WTC11 (cell line): ENCODE measurements around the gene MAGOHB. TPM values are rescaled to one million over a fixed set of nuclear protein-coding genes. Genes with fewer than 3 reads are reported as not detected.

Source experiments
- ATAC-seq: fragments of 200-7000 bp; cut with Tn5 transposase; 2 replicates; pipeline ENCODE4 v1.10.0; 2021; ENCODE audit warnings: mild to moderate bottlenecking, moderate library complexity
- CTCF ChIA-PET: fragments of 300-600 bp; sonication (Branson Sonifier 250); formaldehyde crosslinking; loops from one replicate; lab custom pipeline; 2021; ENCODE audit warnings: antibody characterized with exemption; lab: Charles Lee
- POLR2A ChIA-PET: fragments of 350-600 bp; sonication (Branson Sonifier 250); formaldehyde crosslinking; loops from one replicate; lab custom pipeline; 2021; ENCODE audit warnings: antibody characterized with exemption; lab: Charles Lee
- DNase-seq: peaks from one replicate; pipeline ENCODE4 v3.0.0; 2021; ENCODE audit warnings: low spot score
- H3K27ac Mint-ChIP-seq: 2 replicates; pipeline ENCODE4 v1.8.0; 2021; ENCODE audit warnings: mixed read lengths
- H3K27me3 Mint-ChIP-seq: 2 replicates; pipeline ENCODE4 v1.8.0; 2021; ENCODE audit warnings: low read depth, mild to moderate bottlenecking, moderate library complexity, mixed read lengths
- H3K36me3 Mint-ChIP-seq: 2 replicates; pipeline ENCODE4 v1.8.0; 2021; ENCODE audit warnings: mixed read lengths
- H3K4me1 Mint-ChIP-seq: 2 replicates; pipeline ENCODE4 v1.8.0; 2022; ENCODE audit warnings: mixed read lengths
- H3K4me3 Mint-ChIP-seq: 2 replicates; pipeline ENCODE4 v1.8.0; 2021; ENCODE audit warnings: mild to moderate bottlenecking, moderate library complexity, mixed read lengths
- H3K9me3 Mint-ChIP-seq: 2 replicates; pipeline ENCODE4 v1.8.0; 2021; ENCODE audit warnings: mixed read lengths
- ATF2 ChIP-seq: sonication (generic); formaldehyde crosslinking; IDR thresholded peaks from 2 replicates; pipeline ENCODE4 v1.8.1; 2022; ENCODE audit warnings: low read depth, missing genetic modification reagents, borderline replicate concordance
- EMX1 ChIP-seq: fragments of 250-450 bp; sonication (Bioruptor Pico); IDR thresholded peaks from 2 replicates; pipeline ENCODE4 v1.8.0; 2021; ENCODE audit warnings: mild to moderate bottlenecking
- ETV6 ChIP-seq: sonication (generic); formaldehyde crosslinking; IDR thresholded peaks from 2 replicates; pipeline ENCODE4 v1.8.1; 2022; ENCODE audit warnings: mild to moderate bottlenecking, missing genetic modification reagents
- FOXP1 ChIP-seq: sonication (generic); formaldehyde crosslinking; IDR thresholded peaks from 2 replicates; pipeline ENCODE4 v1.8.0; 2022; ENCODE audit warnings: missing genetic modification reagents, mild to moderate bottlenecking, moderate library complexity, borderline replicate concordance
- OVOL2 ChIP-seq: fragments of 250-450 bp; sonication (Bioruptor Pico); IDR thresholded peaks from 2 replicates; pipeline ENCODE4 v1.9.0; 2021; ENCODE audit warnings: mild to moderate bottlenecking, borderline replicate concordance
- TCF7 ChIP-seq: sonication (generic); formaldehyde crosslinking; IDR thresholded peaks from 2 replicates; pipeline ENCODE4 v1.8.0; 2022; ENCODE audit warnings: mild to moderate bottlenecking, low read depth, missing genetic modification reagents, moderate library complexity
- total RNA-seq: library from RNA; stranded (reverse); gene quantifications from 3 replicates; pipeline ENCODE4 v1.2.3, GENCODE V29; 2021
- TF ChIP-seq, protein P1 (sequence below): sonication (generic); formaldehyde crosslinking; IDR thresholded peaks from 2 replicates; pipeline ENCODE4 v1.8.1; 2023; ENCODE audit warnings: mild to moderate bottlenecking, missing genetic modification reagents, moderate library complexity
- TF ChIP-seq, protein P2 (sequence below): sonication (generic); formaldehyde crosslinking; IDR thresholded peaks from 2 replicates; pipeline ENCODE4 v1.8.1; 2022; ENCODE audit warnings: mild to moderate bottlenecking, missing genetic modification reagents, moderate library complexity, borderline replicate concordance
- TF ChIP-seq, protein P3 (sequence below): fragments of 250-450 bp; sonication (Bioruptor Pico); IDR thresholded peaks from 2 replicates; pipeline ENCODE4 v1.9.0; 2021; ENCODE audit warnings: mild to moderate bottlenecking, borderline replicate concordance
- TF ChIP-seq, protein P4 (sequence below): fragments of 250-450 bp; sonication (Bioruptor Pico); IDR thresholded peaks from 2 replicates; pipeline ENCODE4 v1.9.0; 2021; ENCODE audit warnings: moderate library complexity, mild to moderate bottlenecking, inconsistent platforms, borderline replicate concordance
- TF ChIP-seq, protein P5 (sequence below): sonication (generic); formaldehyde crosslinking; IDR thresholded peaks from 2 replicates; pipeline ENCODE4 v1.8.0; 2023; ENCODE audit warnings: missing genetic modification reagents, mild to moderate bottlenecking, borderline replicate concordance
- TF ChIP-seq, protein P6 (sequence below): sonication (generic); formaldehyde crosslinking; IDR thresholded peaks from 2 replicates; pipeline ENCODE4 v1.8.1; 2022; ENCODE audit warnings: mild to moderate bottlenecking, moderate library complexity, missing genetic modification reagents
- TF ChIP-seq, protein P7 (sequence below): fragments of 250-450 bp; sonication (Bioruptor Pico); conservative IDR thresholded peaks from 2 replicates; pipeline ENCODE4 v1.9.0; 2021; ENCODE audit warnings: mild to moderate bottlenecking
- TF ChIP-seq, protein P8 (sequence below): sonication (generic); formaldehyde crosslinking; IDR thresholded peaks from 2 replicates; pipeline ENCODE4 v1.8.1; 2023; ENCODE audit warnings: mild to moderate bottlenecking, missing genetic modification reagents, borderline replicate concordance

MAGOHB gene
- total RNA-seq, 1 experiment from 2014 or later = 36.1 TPM

DNA sequence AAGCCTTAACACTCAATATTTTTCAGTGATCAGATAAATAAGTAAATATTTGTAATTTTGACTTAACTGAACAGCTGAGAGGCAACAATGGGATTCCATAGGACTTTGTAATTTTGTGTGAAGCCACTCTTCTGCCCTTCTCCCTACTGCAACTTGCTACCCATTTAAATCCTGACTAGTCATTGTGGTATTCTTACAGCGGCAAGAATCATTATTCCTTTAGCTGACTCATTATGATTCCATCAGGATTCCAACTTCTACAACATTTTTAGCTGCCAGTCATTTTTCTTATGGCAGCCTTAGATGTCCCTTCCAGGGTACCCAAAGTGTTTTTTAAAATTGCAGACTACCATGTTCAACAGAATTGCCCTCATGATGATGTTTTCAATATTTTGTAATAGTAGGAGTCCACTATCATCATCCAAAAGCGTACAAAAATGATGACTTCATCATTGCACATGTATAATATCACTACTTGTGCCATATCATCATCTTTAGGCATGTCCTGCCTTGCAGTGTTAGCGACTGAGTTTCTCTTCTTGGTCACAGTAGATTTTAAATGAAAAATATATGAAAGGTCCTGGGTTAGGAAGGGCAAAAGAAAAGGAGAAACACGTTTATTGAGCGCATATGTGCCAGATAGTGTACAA, 5.1 kb upstream of the MAGOHB start:
- Mint-ChIP-seq H3K4me3 (no peak overlapping the region), H3K9me3 (no peaks in the 10 kb centered on the region; the same call in 1 of the 2 replicates), H3K4me1 (peaks cover 2% of the 10 kb centered on the region), H3K27ac (no peak overlapping the region), H3K36me3 (no peaks in the 10 kb centered on the region), H3K27me3 (no peaks in the 10 kb centered on the region)
- ATAC-seq (no peak), DNase-seq (no peak)
- ChIA-PET CTCF (interaction anchor here (0.7 kb wide), 2 partner anchors 11 to 15 kb away, joined by 3 read pairs; no protein-coding TSS in a partner anchor), POLR2A (interaction anchor here (0.6 kb wide), 1 partner anchor 100 kb away, joined by 3 read pairs; no protein-coding TSS in a partner anchor)
- TF ChIP-seq, protein P1, sequence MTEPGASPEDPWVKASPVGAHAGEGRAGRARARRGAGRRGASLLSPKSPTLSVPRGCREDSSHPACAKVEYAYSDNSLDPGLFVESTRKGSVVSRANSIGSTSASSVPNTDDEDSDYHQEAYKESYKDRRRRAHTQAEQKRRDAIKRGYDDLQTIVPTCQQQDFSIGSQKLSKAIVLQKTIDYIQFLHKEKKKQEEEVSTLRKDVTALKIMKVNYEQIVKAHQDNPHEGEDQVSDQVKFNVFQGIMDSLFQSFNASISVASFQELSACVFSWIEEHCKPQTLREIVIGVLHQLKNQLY (CRISPR knock-in tag) = no peak
- TF ChIP-seq, protein P2, sequence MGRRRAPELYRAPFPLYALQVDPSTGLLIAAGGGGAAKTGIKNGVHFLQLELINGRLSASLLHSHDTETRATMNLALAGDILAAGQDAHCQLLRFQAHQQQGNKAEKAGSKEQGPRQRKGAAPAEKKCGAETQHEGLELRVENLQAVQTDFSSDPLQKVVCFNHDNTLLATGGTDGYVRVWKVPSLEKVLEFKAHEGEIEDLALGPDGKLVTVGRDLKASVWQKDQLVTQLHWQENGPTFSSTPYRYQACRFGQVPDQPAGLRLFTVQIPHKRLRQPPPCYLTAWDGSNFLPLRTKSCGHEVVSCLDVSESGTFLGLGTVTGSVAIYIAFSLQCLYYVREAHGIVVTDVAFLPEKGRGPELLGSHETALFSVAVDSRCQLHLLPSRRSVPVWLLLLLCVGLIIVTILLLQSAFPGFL = no peak
- TF ChIP-seq, protein P3, sequence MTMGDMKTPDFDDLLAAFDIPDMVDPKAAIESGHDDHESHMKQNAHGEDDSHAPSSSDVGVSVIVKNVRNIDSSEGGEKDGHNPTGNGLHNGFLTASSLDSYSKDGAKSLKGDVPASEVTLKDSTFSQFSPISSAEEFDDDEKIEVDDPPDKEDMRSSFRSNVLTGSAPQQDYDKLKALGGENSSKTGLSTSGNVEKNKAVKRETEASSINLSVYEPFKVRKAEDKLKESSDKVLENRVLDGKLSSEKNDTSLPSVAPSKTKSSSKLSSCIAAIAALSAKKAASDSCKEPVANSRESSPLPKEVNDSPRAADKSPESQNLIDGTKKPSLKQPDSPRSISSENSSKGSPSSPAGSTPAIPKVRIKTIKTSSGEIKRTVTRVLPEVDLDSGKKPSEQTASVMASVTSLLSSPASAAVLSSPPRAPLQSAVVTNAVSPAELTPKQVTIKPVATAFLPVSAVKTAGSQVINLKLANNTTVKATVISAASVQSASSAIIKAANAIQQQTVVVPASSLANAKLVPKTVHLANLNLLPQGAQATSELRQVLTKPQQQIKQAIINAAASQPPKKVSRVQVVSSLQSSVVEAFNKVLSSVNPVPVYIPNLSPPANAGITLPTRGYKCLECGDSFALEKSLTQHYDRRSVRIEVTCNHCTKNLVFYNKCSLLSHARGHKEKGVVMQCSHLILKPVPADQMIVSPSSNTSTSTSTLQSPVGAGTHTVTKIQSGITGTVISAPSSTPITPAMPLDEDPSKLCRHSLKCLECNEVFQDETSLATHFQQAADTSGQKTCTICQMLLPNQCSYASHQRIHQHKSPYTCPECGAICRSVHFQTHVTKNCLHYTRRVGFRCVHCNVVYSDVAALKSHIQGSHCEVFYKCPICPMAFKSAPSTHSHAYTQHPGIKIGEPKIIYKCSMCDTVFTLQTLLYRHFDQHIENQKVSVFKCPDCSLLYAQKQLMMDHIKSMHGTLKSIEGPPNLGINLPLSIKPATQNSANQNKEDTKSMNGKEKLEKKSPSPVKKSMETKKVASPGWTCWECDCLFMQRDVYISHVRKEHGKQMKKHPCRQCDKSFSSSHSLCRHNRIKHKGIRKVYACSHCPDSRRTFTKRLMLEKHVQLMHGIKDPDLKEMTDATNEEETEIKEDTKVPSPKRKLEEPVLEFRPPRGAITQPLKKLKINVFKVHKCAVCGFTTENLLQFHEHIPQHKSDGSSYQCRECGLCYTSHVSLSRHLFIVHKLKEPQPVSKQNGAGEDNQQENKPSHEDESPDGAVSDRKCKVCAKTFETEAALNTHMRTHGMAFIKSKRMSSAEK (CRISPR knock-in tag) = no peak
- TF ChIP-seq ETV6 (CRISPR knock-in tag) (no peak), EMX1 (CRISPR knock-in tag) (no peak), ATF2 (CRISPR knock-in tag) (no peak), TCF7 (no peak), FOXP1 (CRISPR knock-in tag) (no peak), OVOL2 (no peak)
- TF ChIP-seq, protein P4, sequence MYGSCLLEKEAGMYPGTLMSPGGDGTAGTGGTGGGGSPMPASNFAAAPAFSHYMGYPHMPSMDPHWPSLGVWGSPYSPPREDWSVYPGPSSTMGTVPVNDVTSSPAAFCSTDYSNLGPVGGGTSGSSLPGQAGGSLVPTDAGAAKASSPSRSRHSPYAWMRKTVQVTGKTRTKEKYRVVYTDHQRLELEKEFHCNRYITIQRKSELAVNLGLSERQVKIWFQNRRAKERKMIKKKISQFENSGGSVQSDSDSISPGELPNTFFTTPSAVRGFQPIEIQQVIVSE (CRISPR knock-in tag) = no peak
- TF ChIP-seq, protein P5, sequence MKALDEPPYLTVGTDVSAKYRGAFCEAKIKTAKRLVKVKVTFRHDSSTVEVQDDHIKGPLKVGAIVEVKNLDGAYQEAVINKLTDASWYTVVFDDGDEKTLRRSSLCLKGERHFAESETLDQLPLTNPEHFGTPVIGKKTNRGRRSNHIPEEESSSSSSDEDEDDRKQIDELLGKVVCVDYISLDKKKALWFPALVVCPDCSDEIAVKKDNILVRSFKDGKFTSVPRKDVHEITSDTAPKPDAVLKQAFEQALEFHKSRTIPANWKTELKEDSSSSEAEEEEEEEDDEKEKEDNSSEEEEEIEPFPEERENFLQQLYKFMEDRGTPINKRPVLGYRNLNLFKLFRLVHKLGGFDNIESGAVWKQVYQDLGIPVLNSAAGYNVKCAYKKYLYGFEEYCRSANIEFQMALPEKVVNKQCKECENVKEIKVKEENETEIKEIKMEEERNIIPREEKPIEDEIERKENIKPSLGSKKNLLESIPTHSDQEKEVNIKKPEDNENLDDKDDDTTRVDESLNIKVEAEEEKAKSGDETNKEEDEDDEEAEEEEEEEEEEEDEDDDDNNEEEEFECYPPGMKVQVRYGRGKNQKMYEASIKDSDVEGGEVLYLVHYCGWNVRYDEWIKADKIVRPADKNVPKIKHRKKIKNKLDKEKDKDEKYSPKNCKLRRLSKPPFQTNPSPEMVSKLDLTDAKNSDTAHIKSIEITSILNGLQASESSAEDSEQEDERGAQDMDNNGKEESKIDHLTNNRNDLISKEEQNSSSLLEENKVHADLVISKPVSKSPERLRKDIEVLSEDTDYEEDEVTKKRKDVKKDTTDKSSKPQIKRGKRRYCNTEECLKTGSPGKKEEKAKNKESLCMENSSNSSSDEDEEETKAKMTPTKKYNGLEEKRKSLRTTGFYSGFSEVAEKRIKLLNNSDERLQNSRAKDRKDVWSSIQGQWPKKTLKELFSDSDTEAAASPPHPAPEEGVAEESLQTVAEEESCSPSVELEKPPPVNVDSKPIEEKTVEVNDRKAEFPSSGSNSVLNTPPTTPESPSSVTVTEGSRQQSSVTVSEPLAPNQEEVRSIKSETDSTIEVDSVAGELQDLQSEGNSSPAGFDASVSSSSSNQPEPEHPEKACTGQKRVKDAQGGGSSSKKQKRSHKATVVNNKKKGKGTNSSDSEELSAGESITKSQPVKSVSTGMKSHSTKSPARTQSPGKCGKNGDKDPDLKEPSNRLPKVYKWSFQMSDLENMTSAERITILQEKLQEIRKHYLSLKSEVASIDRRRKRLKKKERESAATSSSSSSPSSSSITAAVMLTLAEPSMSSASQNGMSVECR (CRISPR knock-in tag) = no peak
- TF ChIP-seq, protein P6, sequence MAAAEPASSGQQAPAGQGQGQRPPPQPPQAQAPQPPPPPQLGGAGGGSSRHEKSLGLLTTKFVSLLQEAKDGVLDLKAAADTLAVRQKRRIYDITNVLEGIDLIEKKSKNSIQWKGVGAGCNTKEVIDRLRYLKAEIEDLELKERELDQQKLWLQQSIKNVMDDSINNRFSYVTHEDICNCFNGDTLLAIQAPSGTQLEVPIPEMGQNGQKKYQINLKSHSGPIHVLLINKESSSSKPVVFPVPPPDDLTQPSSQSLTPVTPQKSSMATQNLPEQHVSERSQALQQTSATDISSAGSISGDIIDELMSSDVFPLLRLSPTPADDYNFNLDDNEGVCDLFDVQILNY (CRISPR knock-in tag) = no peak
- TF ChIP-seq, protein P7, sequence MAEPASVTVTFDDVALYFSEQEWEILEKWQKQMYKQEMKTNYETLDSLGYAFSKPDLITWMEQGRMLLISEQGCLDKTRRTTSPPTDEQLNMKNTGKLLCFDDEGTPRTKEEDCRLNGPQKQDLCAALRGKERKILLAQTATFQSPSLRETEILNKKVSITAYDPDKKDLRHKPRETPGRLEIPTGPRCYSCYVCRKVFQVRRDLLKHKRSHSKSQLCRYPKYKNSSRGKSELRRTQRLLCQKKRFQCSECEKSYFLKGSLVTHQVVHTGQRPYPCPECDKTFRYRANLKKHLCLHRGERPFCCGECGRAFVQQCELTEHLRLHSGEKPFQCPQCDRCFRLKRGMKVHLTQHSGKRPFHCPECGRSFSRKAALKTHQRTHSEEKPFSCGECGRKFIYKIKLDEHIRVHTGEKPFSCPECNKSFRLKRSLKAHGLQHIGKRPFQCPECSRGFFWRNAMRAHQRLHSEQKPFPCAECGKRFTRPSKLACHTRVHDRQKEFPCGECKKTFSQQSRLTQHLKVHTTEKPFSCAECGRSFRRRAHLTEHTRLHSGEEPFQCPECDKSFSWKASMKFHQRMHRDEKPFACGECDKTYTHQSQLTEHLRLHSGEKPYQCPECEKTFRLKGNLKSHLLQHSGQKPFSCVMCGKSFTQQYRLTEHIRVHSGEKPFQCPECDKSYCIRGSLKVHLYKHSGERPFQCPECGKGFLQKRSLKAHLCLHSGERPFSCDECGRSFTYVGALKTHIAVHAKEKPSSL (CRISPR knock-in tag) = no peak
- TF ChIP-seq, protein P8, sequence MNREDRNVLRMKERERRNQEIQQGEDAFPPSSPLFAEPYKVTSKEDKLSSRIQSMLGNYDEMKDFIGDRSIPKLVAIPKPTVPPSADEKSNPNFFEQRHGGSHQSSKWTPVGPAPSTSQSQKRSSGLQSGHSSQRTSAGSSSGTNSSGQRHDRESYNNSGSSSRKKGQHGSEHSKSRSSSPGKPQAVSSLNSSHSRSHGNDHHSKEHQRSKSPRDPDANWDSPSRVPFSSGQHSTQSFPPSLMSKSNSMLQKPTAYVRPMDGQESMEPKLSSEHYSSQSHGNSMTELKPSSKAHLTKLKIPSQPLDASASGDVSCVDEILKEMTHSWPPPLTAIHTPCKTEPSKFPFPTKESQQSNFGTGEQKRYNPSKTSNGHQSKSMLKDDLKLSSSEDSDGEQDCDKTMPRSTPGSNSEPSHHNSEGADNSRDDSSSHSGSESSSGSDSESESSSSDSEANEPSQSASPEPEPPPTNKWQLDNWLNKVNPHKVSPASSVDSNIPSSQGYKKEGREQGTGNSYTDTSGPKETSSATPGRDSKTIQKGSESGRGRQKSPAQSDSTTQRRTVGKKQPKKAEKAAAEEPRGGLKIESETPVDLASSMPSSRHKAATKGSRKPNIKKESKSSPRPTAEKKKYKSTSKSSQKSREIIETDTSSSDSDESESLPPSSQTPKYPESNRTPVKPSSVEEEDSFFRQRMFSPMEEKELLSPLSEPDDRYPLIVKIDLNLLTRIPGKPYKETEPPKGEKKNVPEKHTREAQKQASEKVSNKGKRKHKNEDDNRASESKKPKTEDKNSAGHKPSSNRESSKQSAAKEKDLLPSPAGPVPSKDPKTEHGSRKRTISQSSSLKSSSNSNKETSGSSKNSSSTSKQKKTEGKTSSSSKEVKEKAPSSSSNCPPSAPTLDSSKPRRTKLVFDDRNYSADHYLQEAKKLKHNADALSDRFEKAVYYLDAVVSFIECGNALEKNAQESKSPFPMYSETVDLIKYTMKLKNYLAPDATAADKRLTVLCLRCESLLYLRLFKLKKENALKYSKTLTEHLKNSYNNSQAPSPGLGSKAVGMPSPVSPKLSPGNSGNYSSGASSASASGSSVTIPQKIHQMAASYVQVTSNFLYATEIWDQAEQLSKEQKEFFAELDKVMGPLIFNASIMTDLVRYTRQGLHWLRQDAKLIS (CRISPR knock-in tag) = no peak
